Measurements from ENCODE around the gene GRIP1. TPM values are rescaled to one million over a fixed set of nuclear protein-coding genes. Genes with fewer than 3 reads are reported as not detected.

Gene GRIP1
- total RNA-seq, 8 experiments from 2014 or later, result 4.3 to 81.3 (median 48.7) TPM; not detected in 1

DNA sequence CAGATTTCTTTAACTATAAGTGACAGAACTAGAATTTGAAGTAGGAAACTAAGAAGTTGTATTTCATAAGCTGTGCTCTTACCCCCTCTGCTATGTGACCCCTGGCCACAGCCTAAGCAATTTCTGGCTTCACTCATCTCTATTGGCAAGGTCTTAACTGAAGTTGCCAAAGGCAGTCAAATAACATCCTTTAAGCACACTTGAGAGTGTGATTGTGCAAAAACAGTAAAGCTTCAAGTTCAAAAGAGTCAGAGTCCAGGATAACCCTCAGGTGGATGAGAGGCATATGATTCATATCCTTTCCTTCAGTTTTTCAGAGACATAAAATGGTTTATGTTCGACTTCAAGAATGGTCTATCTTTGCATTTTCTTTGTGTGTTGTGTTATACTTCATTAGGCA is 45.2 kb downstream of the GRIP1 start:
- no peak for ATAC-seq (replicated peaks in 6 of 8)
- Histone ChIP-seq H3K27ac (no peak overlapping the region), H3K4me1 (replicated peaks in 1 of 2) (peaks cover 3 to 16% of the 10 kb centered on the region in 2 donors), H3K4me3 (no peak overlapping the region)
- in situ Hi-C loops (cut with MboI; ENCODE audit: low pct_unique_long_range_greater_than_20kb in 2 of 9, low sequenced_read_pairs in 9 of 9, unreplicated experiment in 9 of 9), result no loop called here
- 0 to 57% (median 10%) methylated on average over 1 of the region's 1 CpG; no CpG with 5 or more reads in 2 of the 10 experiments for WGBS, 10 experiments

DNA sequence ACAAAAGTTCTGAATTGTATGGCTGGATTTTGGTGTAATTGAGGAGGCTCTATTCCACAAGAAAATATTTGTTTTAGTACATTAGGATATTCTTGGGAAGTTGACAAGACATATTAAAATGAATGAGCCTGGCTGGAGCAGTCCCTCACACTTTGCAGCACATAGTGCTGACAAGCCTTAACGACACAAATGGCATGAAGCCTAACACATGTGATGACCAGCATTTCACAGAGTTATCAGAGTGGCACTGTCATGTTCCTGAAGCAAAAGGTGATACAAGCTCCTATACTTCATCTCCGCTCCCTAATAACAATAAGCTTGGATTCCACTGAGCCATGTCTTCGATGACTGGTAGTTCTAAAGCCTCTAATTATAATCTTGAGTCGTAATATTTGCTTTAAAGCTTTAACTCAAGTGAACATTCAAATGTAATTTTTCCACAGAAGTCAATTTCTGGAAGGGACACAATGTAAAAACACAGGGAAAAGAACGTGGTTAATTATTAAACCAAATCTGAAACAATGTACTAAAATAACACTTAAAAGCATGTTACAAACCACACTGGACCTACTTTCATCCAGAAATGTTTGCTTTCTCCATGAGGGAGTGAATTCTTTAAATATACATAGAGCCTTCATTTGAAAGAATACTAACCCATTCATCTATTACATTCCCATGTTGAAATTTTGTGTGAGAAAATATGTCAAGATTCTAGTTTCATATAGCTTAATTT is 49.6 kb downstream of the GRIP1 start:
- 14 to 92% (median 65%) methylated on average over 1 to 5 of the region's 5 CpGs for WGBS, 10 experiments
- H3K4me3 ChIP-seq, result no peak overlapping the region
- in situ Hi-C loops (cut with MboI; ENCODE audit: low pct_unique_long_range_greater_than_20kb in 2 of 9, low sequenced_read_pairs in 9 of 9, unreplicated experiment in 9 of 9), result no loop called here
- no peak overlapping the region for H3K27ac ChIP-seq
- peak in 2 of 8 experiments; percentile 30 to 43 for ATAC-seq (replicated peaks in 6 of 8)
- peaks cover 5 to 6% of the 10 kb centered on the region in 2 donors for H3K4me1 ChIP-seq (replicated peaks in 1 of 2)

GRCh38 chr12:66627988-66628317 is 50.9 kb downstream of the GRIP1 start:
- ATAC-seq (replicated peaks in 6 of 8), result peak in 1 of 8 experiments; percentile 4
- no peak overlapping the region for H3K4me3 ChIP-seq
- WGBS, 10 experiments, result 33 to 100% (median 78%) methylated on average over 1 to 2 of the region's 2 CpGs; no CpG with 5 or more reads in 2 of the 10 experiments
- H3K27ac ChIP-seq, result no peak overlapping the region
- in situ Hi-C loops (cut with MboI; ENCODE audit: low pct_unique_long_range_greater_than_20kb in 2 of 9, low sequenced_read_pairs in 9 of 9, unreplicated experiment in 9 of 9), result no loop called here
- H3K4me1 ChIP-seq (replicated peaks in 1 of 2), result peaks cover 5 to 6% of the 10 kb centered on the region in 2 donors

GRCh38 chr12:66627270-66627987 is 51.4 kb downstream of the GRIP1 start:
- in situ Hi-C loops (cut with MboI; ENCODE audit: low pct_unique_long_range_greater_than_20kb in 2 of 9, low sequenced_read_pairs in 9 of 9, unreplicated experiment in 9 of 9), result no loop called here
- WGBS, 10 experiments, result 0 to 94% (median 40%) methylated on average over 1 to 4 of the region's 4 CpGs; no CpG with 5 or more reads in 2 of the 10 experiments
- Histone ChIP-seq H3K27ac (no peak overlapping the region), H3K4me3 (no peak overlapping the region), H3K4me1 (replicated peaks in 1 of 2) (peaks cover 5 to 6% of the 10 kb centered on the region in 2 donors)
- peak in 4 of 8 experiments; percentile 39 to 55 (median 47) for ATAC-seq (replicated peaks in 6 of 8)

DNA sequence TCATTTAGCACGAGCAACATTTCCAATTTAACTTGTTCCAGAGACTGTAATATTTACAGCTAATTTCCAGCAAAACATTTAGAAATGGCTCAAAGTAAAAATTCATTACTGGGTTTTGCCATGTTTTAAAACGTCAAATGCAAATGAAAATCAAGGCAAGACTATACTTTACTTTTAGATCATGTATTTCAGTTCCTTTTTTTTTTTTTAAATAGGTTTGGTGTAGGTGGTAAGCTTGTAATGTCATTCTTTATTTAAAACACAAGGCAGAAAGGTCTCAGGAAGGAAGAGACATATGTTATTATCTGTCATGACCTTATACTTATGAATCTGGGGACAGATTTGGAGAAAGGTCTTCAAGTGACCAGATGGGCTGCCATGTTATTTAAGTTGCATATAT is 54.1 kb downstream of the GRIP1 start:
- in situ Hi-C loops (cut with MboI; ENCODE audit: low pct_unique_long_range_greater_than_20kb in 2 of 9, low sequenced_read_pairs in 9 of 9, unreplicated experiment in 9 of 9), result no loop called here
- WGBS, 10 experiments, result 0 to 100% (median 89%) methylated on average over 1 to 2 of the region's 2 CpGs; no CpG with 5 or more reads in 1 of the 10 experiments
- no peak overlapping the region for H3K27ac ChIP-seq
- ATAC-seq (replicated peaks in 6 of 8), result no peak
- H3K4me1 ChIP-seq (replicated peaks in 1 of 2), result peaks cover 5 to 15% of the 10 kb centered on the region in 2 donors
- no peak overlapping the region for H3K4me3 ChIP-seq

- Histone ChIP-seq H3K4me3 (no peak overlapping the region), H3K4me1 (replicated peaks in 1 of 2) (peaks cover 5 to 17% of the 10 kb centered on the region in 2 donors), H3K27ac (no peak overlapping the region)
- ATAC-seq (replicated peaks in 6 of 8), result no peak
- in situ Hi-C loops (cut with MboI; ENCODE audit: low pct_unique_long_range_greater_than_20kb in 2 of 9, low sequenced_read_pairs in 9 of 9, unreplicated experiment in 9 of 9), result no loop called here
These were observed 55.4 kb downstream of the GRIP1 start for GRCh38 chr12:66623455-66623854.

- no peak overlapping the region for H3K4me3 ChIP-seq
- WGBS, 10 experiments, result 0 to 100% (median 63%) methylated on average over 1 to 2 of the region's 2 CpGs; no CpG with 5 or more reads in 1 of the 10 experiments
- H3K4me1 ChIP-seq (replicated peaks in 1 of 2), result peaks cover 2 to 10% of the 10 kb centered on the region in 2 donors
- no peak for ATAC-seq (replicated peaks in 6 of 8)
- no peak overlapping the region for H3K27ac ChIP-seq
- in situ Hi-C loops (cut with MboI; ENCODE audit: low pct_unique_long_range_greater_than_20kb in 2 of 9, low sequenced_read_pairs in 9 of 9, unreplicated experiment in 9 of 9), result no loop called here
These were observed 58.2 kb downstream of the GRIP1 start for GRCh38 chr12:66620688-66621087.

GRCh38 chr12:66620026-66620425 is 58.9 kb downstream of the GRIP1 start:
- Histone ChIP-seq H3K4me3 (no peak overlapping the region), H3K27ac (no peak overlapping the region), H3K4me1 (replicated peaks in 1 of 2) (peaks cover 2 to 10% of the 10 kb centered on the region in 2 donors)
- 0 to 100% (median 34%) methylated on average over 1 of the region's 1 CpG; no CpG with 5 or more reads in 4 of the 10 experiments for WGBS, 10 experiments
- ATAC-seq (replicated peaks in 6 of 8), result peak in 3 of 8 experiments; percentile 65 to 98 (median 69)
- in situ Hi-C loops (cut with MboI; ENCODE audit: low pct_unique_long_range_greater_than_20kb in 2 of 9, low sequenced_read_pairs in 9 of 9, unreplicated experiment in 9 of 9), result no loop called here

DNA sequence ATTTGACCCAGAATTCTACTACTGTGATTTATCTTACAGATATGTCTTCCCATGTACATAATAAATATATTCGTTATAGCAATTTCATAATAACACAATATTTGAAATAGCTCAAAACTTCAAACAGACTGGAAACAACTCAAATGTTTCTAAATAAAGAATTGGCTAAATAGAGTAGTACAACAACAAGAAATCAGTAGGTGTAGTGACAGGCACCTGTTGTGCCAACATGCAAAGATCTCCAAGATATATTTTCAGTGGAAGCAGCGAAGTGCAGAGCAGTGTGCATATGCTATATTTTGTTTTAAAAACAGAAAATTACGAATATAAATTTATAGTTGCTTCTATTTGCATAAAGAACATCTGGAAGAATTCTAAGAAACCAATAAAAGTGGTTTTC is 60.9 kb downstream of the GRIP1 start:
- ATAC-seq (replicated peaks in 6 of 8), result no peak
- no peak overlapping the region for H3K4me3 ChIP-seq
- H3K4me1 ChIP-seq (replicated peaks in 1 of 2), result peaks cover 0 to 22% of the 10 kb centered on the region in 2 donors
- H3K27ac ChIP-seq, result no peak overlapping the region
- in situ Hi-C loops (cut with MboI; ENCODE audit: low pct_unique_long_range_greater_than_20kb in 2 of 9, low sequenced_read_pairs in 9 of 9, unreplicated experiment in 9 of 9), result no loop called here
- 0 to 94% (median 73%) methylated on average over 2 to 3 of the region's 3 CpGs; no CpG with 5 or more reads in 1 of the 10 experiments for WGBS, 10 experiments

GRCh38 chr12:66612090-66612775 is 66.6 kb downstream of the GRIP1 start:
- ATAC-seq (replicated peaks in 6 of 8), result peak in 1 of 8 experiments; percentile 16
- Histone ChIP-seq H3K4me1 (replicated peaks in 1 of 2) (peaks cover 0 to 45% of the 10 kb centered on the region in 2 donors), H3K4me3 (no peak overlapping the region), H3K27ac (no peak overlapping the region)
- in situ Hi-C loops (cut with MboI; ENCODE audit: low pct_unique_long_range_greater_than_20kb in 2 of 9, low sequenced_read_pairs in 9 of 9, unreplicated experiment in 9 of 9), result no loop called here

GRCh38 chr12:66607147-66607546 is 71.7 kb downstream of the GRIP1 start:
- ATAC-seq (replicated peaks in 6 of 8), result peak in 3 of 8 experiments; percentile 10 to 70 (median 17)
- Histone ChIP-seq H3K27ac (no peak overlapping the region), H3K4me3 (no peak overlapping the region), H3K4me1 (replicated peaks in 1 of 2) (peaks cover 0 to 47% of the 10 kb centered on the region in 2 donors)
- in situ Hi-C loops (cut with MboI; ENCODE audit: low pct_unique_long_range_greater_than_20kb in 2 of 9, low sequenced_read_pairs in 9 of 9, unreplicated experiment in 9 of 9), result no loop called here

- ATAC-seq (replicated peaks in 6 of 8), result peak in 5 of 8 experiments; percentile 41 to 71 (median 65)
- no peak overlapping the region for H3K4me3 ChIP-seq
- no peak overlapping the region for H3K27ac ChIP-seq
- in situ Hi-C loops (cut with MboI; ENCODE audit: low pct_unique_long_range_greater_than_20kb in 2 of 9, low sequenced_read_pairs in 9 of 9, unreplicated experiment in 9 of 9), result no loop called here
- WGBS, 10 experiments, result 13 to 100% (median 75%) methylated on average over 1 to 5 of the region's 5 CpGs; no CpG with 5 or more reads in 1 of the 10 experiments
- peaks cover 7 to 40% of the 10 kb centered on the region in 2 donors for H3K4me1 ChIP-seq (replicated peaks in 1 of 2)
These were observed 73.6 kb downstream of the GRIP1 start for GRCh38 chr12:66605293-66605692.

- 27 to 94% (median 70%) methylated on average over 1 to 3 of the region's 3 CpGs; no CpG with 5 or more reads in 1 of the 10 experiments for WGBS, 10 experiments
- peaks cover 7 to 51% of the 10 kb centered on the region in 2 donors for H3K4me1 ChIP-seq (replicated peaks in 1 of 2)
- H3K27ac ChIP-seq, result no peak overlapping the region
- H3K4me3 ChIP-seq, result no peak overlapping the region
- ATAC-seq (replicated peaks in 6 of 8), result peak in 1 of 8 experiments; percentile 77
- in situ Hi-C loops (cut with MboI; ENCODE audit: low pct_unique_long_range_greater_than_20kb in 2 of 9, low sequenced_read_pairs in 9 of 9, unreplicated experiment in 9 of 9), result no loop called here
These were observed 74.8 kb downstream of the GRIP1 start for GRCh38 chr12:66603981-66604479.

Measured in motor neuron (in vitro differentiated cells).